Measurements from ENCODE around the gene JAML.
A peak's percentile ranks its signal among the peaks of the same experiment; 100 is the strongest.

The JAML gene

GRCh38 chr11:118224511-118225188 is at the start of gene JAML:
Gene JAML (minus strand): TSS chr11:118225011. CDS start chr11:118214866, 10,145 bp downstream.
- peak; percentile 74 for DNase-seq

GRCh38 chr11:118274186-118274585 is 49.4 kb upstream of the JAML start:
- no peak for DNase-seq

GRCh38 chr11:118272001-118272400 is 47.2 kb upstream of the JAML start:
- no peak for DNase-seq

GRCh38 chr11:118267486-118267885 is 42.7 kb upstream of the JAML start:
- no peak for DNase-seq

- no peak for DNase-seq
These were observed 41.1 kb upstream of the JAML start for GRCh38 chr11:118265954-118266353.

GRCh38 chr11:118264569-118265465 is 40.0 kb upstream of the JAML start:
- no peak for DNase-seq

GRCh38 chr11:118263695-118264568 is 39.1 kb upstream of the JAML start, which contains the start of gene MPZL2:
Gene MPZL2 (minus strand): TSS chr11:118264297. CDS start chr11:118264153, 144 bp downstream.
- peak; percentile 32 for DNase-seq

GRCh38 chr11:118263112-118263511 is 38.3 kb upstream of the JAML start:
- DNase-seq, result no peak

- DNase-seq, result no peak
These were observed 35.5 kb upstream of the JAML start for GRCh38 chr11:118260353-118260752.

- no peak for DNase-seq
These were observed 34.3 kb upstream of the JAML start for GRCh38 chr11:118259138-118259537.

GRCh38 chr11:118258410-118258809 is 33.6 kb upstream of the JAML start:
- no peak for DNase-seq

GRCh38 chr11:118252688-118253087 is 27.9 kb upstream of the JAML start:
- DNase-seq, result no peak

- DNase-seq, result peak; percentile 86
These were observed 27.2 kb upstream of the JAML start, which contains the start of gene MPZL3 for GRCh38 chr11:118251858-118252652. Gene MPZL3 (minus strand): TSS chr11:118252365. CDS start chr11:118252294, 71 bp downstream.

- DNase-seq, result no peak
These were observed 22.2 kb upstream of the JAML start for GRCh38 chr11:118247041-118247440.

- DNase-seq, result no peak
These were observed 21.2 kb upstream of the JAML start for GRCh38 chr11:118245936-118246562.

GRCh38 chr11:118243993-118244762 is 19.4 kb upstream of the JAML start:
- no peak for DNase-seq

- no peak for DNase-seq
These were observed 18.4 kb upstream of the JAML start for GRCh38 chr11:118243161-118243560.

GRCh38 chr11:118241764-118242098 is 16.9 kb upstream of the JAML start:
- DNase-seq, result no peak

GRCh38 chr11:118240999-118241763 is 16.4 kb upstream of the JAML start:
- peak; percentile 79 for DNase-seq
